Transverse colon (tissue), 3 donors: ENCODE results near the gene TTPAL.

Experiments used
- POLR2A ChIP-seq: fragments of 450-650 bp; IDR thresholded peaks from one replicate; pipeline ENCODE4 v1.6.1; 2016; ENCODE audit warnings: antibody characterized with exemption, mild to moderate bottlenecking, moderate library complexity
- TF ChIP-seq, protein P1 (sequence below), 5 experiments: fragments of 200-600 bp in 3 of 5; fragments of 450-650 bp in 2 of 5; sonication (generic) in 3 of 5; IDR thresholded peaks; 1 replicate in 2 of 5; 2 replicates in 3 of 5; pipeline ENCODE4 v1.5.1; 2016 to 2017; ENCODE audit warnings: antibody characterized with exemption in 5 of 5, inconsistent platforms in 3 of 5, mild to moderate bottlenecking in 2 of 5, moderate library complexity in 1 of 5

DNA sequence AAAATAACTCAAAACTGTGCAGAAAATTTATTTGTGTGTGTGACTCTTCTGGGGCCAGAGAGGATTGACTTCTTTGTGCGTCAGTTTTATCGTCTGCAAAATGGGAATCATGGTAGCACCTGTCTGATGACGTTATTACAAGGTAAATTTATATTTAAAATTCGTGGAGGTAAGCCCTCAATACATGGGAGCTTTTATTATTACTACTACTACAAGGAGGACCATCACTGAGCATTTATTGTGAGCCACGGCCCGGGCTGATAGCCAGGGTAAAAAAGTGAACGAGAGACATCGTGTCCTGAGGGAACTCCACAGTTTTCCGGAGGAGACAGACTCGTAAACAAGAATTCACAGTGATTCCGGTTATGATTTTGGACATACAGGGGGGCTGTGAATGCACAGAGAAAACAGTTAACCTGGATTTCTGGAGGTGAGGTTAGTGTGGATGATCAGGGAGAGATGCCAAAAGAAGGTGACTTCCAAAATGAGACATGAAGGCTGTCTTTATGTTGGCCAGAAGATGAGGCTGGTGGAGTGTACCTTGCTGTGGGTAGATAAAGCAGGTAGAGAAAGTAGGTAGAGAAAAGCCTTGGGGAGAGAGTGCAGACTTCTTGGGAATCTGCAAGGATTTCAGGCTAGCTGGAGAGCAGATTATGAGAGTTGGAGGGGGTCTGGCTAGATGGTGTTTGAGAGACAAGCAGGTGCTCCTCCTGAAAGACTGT, 56.7 kb downstream of the TTPAL start:
- TF ChIP-seq POLR2A = no peak
- TF ChIP-seq, protein P1, sequence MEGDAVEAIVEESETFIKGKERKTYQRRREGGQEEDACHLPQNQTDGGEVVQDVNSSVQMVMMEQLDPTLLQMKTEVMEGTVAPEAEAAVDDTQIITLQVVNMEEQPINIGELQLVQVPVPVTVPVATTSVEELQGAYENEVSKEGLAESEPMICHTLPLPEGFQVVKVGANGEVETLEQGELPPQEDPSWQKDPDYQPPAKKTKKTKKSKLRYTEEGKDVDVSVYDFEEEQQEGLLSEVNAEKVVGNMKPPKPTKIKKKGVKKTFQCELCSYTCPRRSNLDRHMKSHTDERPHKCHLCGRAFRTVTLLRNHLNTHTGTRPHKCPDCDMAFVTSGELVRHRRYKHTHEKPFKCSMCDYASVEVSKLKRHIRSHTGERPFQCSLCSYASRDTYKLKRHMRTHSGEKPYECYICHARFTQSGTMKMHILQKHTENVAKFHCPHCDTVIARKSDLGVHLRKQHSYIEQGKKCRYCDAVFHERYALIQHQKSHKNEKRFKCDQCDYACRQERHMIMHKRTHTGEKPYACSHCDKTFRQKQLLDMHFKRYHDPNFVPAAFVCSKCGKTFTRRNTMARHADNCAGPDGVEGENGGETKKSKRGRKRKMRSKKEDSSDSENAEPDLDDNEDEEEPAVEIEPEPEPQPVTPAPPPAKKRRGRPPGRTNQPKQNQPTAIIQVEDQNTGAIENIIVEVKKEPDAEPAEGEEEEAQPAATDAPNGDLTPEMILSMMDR (IDR thresholded peaks at IDR 0.05) = no peak
